Coronary artery (tissue), 2 donors: ENCODE measurements around the gene UBE2E2.

Experiments
- DNase-seq: peaks from one replicate; pipeline ENCODE4 v3.0.0-alpha.2; 2017; ENCODE audit warnings: low spot score
- H3K27ac ChIP-seq, 2 donors: fragments of 200-600 bp; sonication (generic); one replicate each; pipeline ENCODE4 v1.5.1; 2016 to 2019
- H3K4me3 ChIP-seq: fragments of 200-600 bp; sonication (generic); 2 replicates; pipeline ENCODE4 v1.5.1; 2016; ENCODE audit warnings: mild to moderate bottlenecking, moderate library complexity
- CTCF ChIP-seq: fragments of 200-600 bp; sonication (generic); IDR thresholded peaks from one replicate; pipeline ENCODE4 v1.5.1; 2019; ENCODE audit warnings: antibody characterized with exemption

UBE2E2 gene

GRCh38 chr3:23601091-23601822, 398.1 kb downstream of the UBE2E2 start:
- no peak for TF ChIP-seq CTCF
- no peak for DNase-seq

DNA sequence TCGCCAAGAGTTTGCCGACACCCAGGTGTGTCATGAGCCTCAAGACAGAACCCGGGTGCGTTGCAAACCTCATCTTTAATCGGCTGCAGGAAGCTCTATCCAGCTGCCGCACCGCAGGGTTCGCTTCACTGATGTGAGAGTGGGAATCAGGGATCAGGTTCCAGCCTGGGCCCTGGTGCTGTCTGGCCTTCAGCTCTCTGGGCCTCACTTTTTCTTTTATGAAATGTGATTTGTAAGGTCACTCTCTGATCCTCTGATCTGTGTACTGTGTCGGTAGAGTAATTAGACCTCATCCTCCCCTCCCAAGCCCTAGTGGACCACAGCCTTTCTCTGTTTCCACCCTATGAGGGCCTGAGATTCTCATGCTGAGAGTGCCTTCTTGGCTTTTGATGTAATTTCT, 399.8 kb downstream of the UBE2E2 start:
- Histone ChIP-seq H3K27ac (no peak overlapping the region), H3K4me3 (no peak overlapping the region)
- TF ChIP-seq CTCF = no peak
- DNase-seq = no peak

More at GRCh38 chr3:23601091-23601822, 398.1 kb downstream of the UBE2E2 start:
- Histone ChIP-seq H3K4me3 (no peak overlapping the region), H3K27ac (no peak overlapping the region)

DNA sequence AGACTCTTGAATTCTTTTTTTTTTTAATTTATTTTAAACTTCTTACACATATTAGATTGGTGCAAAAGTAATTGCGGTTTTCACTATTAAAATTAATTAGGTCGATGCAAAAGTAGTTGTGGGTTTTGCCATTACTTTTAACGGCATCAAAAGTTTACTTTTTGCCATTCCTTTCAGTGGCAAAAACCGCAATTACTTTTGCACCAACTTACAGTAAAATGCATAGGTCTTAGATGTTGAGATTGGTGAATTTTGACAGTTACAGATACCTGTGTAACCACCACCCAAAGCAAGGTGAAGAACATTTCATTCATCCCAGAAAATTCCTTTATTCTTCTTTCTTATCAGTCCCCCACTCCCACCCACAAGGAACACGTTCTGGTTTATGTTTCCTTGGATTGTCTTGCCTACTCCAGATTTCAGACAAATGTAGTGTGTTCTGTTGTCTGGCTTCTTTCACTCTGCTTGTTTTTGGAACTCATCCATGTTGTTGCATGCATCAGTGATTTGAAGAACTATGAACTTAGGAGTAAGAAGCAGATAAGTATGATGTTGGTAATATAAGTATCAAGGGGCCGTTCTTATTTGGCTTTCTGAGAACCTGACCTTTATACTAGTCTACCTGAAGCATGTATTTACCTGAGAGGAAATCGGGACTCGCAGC, 404.2 kb downstream of the UBE2E2 start:
- no peak for TF ChIP-seq CTCF
- H3K4me3 ChIP-seq = no peak overlapping the region
- no peak for DNase-seq

GRCh38 chr3:23608650-23609049, 405.5 kb downstream of the UBE2E2 start:
- DNase-seq = no peak
- TF ChIP-seq CTCF = no peak
- no peak overlapping the region for H3K4me3 ChIP-seq
- no peak overlapping the region for H3K27ac ChIP-seq

More for the DNA sequence above, 404.2 kb downstream of the UBE2E2 start:
- H3K27ac ChIP-seq = no peak overlapping the region

DNA sequence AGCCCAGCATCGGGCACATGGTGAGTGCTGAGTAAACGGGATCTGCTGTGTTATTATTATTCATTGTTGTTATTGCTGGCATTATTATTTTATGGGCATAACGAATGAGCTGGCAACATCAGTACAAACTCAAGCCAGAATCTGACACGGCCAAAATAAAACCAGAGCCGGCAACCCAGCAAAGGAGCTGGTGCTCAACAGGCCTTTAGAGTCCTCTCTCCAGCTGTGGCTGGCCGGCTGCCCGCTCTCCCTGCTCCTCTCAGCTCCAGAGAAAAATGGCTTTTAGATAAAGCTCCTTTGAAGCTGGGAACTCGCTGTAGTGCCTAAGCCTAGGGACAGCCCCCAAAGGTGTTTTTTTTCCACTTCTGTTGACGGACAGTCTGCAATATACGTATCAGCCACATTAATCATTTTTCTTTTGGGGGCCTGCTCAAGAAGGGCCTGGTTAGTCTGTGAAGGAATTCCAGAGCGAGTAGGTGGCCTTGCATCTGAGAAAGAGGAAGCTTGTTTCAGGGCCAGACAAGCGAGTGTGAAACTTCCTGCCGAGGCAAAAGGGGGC, 408.7 kb downstream of the UBE2E2 start:
- TF ChIP-seq CTCF = no peak
- peak overlapping the region; percentile 58 for H3K4me3 ChIP-seq
- H3K27ac ChIP-seq = peak overlapping the region; percentile 68 to 73
- no peak for DNase-seq

DNA sequence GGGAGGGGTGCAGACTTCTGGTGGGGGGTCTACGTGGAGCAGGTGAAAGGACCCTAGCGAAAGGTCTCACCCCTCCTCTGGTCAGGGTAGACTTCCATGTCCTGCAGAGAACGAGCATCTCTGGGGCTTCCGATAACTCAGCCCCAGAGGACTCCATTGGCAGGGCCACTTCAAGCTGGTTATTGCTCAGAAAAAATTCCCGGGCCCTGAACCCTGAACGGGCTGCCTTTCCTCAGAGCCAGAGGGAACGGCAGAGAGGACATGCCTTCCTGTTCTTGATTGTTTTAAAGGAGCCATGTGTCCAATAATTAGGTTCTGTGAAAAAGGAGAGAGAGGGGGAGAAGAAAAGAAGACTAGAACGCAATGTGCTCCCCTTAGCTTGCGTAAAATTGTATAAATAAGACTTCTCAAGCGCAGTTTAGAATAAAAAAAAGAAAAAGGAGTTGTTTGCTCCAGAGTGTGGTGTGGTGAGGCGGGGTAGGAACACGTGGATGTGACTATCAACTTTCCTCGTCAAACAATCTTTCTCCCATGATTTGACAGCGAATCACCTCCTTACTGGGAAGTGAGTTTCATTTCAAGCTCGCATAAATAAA, 409.3 kb downstream of the UBE2E2 start:
- DNase-seq = no peak
- peak overlapping the region; percentile 68 to 73 for H3K27ac ChIP-seq
- H3K4me3 ChIP-seq = peak overlapping the region; percentile 58
- TF ChIP-seq CTCF = no peak
